ENCODE measurements around the gene ADK.
"Not testable (repeated sequence)": the region's sequence is repeated elsewhere in the genome, so short reads cannot be mapped to it uniquely, and the experiment has no call there.

Gene ADK

DNA sequence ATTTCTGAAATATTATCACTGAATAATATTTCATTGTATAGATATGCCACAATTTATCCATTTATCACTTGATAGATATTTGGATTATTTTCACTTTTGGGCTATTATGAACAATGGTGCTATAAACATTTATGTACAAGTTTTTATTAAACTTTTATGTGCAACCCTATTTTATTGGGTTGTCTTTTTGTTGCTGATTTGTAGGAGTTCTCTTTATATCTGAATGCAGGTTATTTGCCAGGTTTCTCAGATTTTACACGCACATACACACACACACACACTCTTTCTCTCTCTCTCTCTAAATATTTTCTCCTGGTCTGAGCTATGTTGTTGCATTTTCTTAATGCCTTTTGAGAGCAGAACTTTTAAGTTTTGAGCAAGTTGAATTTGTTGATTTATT lies 36.2 kb downstream of the ADK start:
- no peak for DNase-seq

DNA sequence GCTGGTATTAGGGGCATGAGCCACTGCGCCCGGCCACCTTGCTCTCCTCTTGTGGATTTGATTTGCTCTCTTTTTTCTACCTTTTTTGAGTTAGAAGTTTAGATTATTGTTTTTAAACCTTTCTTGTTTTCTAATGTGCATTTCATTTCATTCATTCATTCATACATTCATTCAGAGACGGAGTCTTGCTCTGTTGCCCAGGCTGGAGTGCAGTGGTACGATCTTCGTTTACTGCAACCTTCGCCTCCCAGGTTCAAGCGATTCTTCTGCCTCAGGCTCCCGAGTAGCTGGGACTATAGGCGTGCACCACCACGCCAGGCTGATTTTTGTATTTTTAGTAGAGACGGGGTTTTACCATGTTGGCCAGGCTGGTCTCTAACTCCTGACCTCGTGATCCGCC lies 37.6 kb downstream of the ADK start:
- not testable (repeated sequence) for DNase-seq

DNA sequence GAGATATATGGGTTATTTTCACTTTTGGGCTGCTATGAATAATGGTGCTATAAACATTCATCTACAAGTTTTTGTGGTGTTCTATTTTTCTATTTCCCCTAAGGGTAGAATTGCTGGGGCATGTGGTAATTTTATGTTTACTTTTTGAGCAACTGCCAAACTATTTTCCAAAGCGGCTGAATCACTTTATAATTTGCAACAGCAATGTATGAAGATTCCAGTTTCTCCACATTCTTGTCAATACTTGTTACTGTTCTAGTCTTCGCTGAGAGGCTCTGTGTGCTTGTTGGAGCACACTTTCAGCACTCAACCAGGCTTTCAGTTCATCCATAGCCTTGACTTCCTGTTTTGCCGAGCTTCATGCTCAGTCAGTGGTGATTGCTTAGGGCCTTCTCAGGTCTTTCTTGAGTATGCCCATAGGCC lies 39.0 kb downstream of the ADK start:
- DNase-seq, result no peak

DNA sequence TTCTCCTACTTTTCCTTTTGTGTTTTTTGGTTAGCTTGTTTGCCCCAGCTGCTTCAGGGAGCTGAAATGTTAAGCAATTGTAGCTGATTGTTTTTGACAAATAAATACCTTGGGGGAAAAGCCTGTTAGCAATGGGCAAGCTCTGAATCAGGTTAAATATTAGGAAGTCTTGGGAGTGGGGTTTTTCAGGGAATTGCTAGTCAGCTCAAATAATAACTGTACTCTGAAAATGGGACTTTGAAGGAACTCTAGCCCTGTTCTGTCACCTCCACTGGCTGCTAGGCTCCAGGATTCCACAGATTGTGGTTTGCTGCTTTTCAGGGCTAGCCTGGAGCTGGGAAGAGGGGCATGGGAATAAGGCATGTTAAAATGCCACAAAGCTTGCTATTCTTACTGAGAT lies 39.5 kb downstream of the ADK start:
- no peak for DNase-seq

DNA sequence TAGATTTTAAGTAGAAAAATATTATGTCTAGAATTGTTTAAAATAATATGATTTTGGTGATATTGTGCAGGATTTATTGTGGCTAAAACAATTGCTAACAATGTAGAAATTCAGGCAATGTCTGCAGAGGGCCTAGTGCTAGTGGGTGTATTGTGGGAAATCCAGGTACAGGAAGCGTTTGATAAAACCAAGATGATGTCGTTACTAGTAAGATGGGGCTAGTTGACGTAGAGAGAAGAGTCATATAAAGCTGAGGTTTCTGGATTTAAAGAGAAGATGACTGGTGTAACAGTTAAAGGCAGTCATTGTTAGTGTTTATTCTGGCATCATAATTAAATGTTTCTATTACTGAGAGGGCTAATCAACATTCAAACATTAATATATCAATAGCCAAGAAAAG lies 43.5 kb downstream of the ADK start:
- DNase-seq, result no peak

DNA sequence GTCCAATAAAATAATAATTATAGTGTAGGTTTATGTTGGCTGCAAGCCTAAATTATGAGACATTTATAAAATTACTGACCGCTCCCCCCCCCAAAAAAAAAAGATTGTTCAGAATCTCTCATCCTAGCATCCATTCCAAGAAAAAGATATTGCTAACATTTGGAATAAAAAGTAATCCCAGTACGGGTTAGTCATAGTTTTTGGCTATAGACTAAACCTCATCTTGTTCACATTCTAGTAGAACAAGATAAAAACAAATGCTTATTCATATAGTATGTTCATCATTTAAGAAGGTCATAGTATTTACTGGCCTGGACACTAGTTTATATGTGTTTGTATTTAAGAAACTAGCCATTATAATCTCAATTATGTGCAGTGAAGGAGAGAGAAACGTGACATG lies 44.0 kb downstream of the ADK start:
- DNase-seq, result no peak

DNA sequence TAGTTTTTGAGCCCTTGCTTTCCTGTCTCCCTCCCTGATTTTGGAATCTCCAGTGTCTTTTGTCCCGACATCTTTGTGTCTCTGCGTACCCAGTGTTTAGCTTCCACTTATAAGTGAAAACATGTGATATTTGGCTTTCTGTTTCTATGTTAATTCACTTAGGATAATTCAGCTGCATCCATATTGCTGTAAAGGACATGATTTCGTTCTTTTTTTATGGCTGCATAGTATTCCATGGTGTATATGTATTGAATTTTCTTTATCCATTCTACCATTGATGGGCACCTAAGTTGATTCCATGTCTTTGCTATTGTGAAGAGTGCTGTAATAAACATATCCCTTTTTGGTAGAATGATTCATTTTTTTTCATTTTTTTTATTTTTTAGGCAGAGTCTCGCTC lies 48.3 kb downstream of the ADK start:
- no peak for DNase-seq

DNA sequence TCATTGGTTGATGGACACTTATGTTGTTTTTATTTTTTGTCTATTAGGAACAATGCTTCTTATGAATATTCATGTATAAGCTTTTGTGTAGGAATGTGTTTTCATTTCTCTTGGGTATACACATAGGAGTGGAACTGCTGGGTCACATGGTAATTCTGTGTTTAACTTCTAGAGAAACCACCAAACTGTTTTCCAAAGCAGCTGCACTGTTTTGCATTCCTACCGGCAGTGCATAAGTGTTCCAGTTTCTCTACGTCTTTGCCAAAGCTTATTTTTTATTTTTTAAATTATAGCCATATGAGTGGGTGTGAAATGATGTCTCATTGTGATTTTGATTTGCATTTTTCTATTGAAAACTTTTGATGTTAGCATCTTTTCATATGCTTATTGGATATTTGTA lies 51.3 kb downstream of the ADK start:
- no peak for DNase-seq

DNA sequence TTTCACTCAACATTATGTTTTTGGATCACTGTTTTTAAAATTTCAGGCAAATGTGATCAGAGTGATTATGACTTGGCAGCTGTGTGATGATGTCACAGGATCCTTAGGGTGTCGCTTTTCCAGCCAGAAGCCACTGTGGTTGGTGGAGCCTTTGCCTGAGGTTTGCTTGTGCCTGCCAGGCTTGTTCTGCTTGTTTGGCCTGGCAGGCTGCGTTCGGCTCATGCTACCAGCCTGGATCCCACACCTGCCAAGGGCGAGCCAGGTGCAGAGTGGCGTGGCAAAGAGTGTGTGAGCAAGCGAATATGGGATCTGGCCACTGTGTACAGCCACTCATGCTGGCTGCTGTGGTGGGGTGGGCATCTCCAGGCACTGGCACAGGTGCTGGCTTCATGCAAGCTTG lies 55.7 kb downstream of the ADK start:
- DNase-seq, result peak; percentile 1

DNA sequence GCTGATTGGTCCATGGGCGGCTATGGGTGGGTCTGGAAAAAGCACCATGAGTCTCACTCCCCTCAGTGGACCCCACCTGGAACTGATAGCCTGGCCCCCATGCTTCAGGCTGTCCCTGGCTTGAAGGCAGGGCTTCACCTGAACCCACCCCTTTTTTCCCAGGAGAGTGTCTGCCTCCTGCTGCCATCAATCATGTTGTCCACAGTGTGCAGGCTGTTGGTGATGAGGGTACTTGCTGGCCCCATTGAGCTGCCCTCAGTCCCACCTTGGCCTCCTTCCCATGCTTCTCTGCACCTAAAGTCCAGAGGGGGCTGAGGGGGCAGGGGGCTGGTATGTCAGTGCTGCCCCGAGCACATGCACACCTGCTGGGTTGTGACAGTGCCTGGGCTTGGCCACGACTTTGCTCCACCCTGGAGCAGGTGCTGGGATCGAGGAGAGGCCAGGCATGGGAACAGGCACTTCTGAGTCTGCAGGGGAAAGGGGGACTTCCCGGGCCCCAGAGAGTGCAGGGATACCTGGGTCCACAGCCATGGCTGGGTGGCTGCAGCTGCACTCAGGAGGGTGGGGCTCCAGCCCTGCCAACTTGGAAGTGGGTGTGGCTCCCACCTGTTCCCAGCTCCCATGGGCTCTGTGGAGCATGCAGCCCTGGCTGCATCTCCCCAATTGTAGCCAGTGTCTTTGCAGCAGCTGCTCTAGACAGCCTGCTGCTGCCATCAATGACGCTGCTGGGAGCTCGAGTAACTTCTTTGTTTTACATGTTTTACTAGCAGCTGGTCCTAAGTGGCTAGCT lies 56.9 kb downstream of the ADK start:
- peak; percentile 96 for DNase-seq

DNA sequence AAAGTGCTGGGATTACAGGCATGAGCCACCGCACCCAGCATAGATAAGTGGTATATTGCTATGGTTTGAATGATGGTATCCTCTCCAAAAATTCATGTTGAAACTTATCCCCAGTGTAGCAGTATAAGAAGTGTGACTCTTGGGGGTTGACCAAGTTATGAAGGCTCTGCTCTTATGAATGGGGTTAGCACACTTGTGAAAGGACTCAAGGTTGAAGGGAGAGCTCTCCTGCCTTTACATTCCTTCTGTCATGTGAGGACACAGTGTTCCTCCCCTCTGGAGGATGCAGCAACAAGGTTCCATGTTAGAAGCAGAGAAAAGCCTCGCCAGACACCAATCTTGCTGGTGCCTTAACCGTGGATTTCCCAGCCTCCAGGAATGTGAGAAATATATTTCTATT lies 58.0 kb downstream of the ADK start:
- DNase-seq, result no peak

DNA sequence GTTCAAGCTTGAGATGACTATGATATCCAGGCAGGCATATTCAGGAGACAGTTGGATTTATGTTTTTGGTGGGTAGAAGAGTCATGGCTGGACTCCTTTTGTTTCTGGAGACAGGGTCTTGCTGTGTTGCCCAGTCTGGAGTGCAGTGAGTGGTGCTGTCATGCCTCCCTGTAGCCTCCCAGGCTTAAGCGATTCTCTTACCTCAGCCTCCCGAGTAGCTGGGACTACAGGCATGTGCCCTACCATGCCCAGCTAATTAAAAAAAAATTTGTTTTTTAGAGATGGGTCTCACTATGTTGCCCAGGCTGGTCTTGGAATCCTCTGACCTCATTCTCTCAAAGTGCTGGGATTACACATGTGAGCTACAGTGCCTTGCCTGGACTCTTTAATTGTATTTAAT lies 62.0 kb downstream of the ADK start:
- DNase-seq, result no peak

DNA sequence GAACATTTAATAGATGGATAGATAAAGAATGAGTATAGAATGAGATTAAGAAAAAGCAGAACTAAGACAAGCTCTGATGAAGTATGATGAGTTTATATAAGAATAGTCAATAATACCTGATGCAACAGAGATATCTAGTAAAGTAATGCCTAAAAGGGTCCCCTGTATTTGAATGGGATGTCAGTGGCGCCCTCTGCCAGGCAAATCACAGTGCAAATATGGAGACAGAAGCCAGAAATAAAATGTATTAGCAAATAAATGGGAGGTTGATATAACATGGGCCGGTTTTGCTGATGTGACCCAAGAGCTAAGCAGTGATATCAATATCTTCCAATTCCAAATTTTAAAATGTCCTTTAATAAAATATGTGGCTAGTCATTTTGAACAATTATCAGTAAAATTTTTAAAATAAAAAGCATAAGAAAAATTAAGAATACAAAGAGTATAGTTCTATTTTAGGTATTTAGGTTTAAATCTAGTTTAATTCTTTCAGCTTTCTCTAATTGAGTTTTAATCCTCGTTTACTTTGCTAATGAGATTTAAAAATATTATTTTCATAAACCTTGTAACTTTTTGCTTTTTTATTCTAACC lies 62.6 kb downstream of the ADK start:
- DNase-seq, result peak; percentile 23

DNA sequence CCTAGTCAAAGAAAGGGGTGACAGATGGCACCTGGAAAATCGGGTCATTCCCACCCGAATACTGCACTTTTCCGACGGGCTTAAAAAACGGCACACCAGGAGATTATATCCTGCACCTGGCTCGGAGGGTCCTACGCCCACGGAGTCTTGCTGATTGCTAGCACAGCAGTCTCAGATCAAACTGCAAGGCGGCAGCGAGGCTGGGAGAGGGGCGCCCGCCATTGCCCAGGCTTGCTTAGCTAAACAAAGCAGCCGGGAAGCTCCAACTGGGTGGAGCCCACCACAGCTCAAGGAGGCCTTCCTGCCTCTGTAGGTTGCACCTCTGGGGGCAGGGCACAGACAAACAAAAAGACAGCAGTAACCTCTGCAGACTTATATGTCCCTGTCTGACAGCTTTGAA lies 66.1 kb downstream of the ADK start:
- not testable (repeated sequence) for DNase-seq

DNA sequence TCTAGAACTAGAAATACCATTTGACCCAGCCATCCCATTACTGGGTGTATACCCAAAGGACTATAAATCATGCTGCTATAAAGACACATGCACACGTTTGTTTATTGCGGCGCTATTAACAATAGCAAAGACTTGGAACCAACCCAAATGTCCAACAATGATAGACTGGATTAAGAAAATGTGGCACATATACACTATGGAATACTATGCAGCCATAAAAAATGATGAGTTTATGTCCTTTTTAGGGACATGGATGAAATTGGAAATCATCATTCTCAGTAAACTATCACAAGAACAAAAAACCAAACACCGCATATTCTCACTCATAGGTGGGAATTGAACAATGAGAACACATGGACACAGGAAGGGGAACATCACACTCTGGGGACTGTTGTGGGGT lies 71.4 kb downstream of the ADK start:
- not testable (repeated sequence) for DNase-seq

DNA sequence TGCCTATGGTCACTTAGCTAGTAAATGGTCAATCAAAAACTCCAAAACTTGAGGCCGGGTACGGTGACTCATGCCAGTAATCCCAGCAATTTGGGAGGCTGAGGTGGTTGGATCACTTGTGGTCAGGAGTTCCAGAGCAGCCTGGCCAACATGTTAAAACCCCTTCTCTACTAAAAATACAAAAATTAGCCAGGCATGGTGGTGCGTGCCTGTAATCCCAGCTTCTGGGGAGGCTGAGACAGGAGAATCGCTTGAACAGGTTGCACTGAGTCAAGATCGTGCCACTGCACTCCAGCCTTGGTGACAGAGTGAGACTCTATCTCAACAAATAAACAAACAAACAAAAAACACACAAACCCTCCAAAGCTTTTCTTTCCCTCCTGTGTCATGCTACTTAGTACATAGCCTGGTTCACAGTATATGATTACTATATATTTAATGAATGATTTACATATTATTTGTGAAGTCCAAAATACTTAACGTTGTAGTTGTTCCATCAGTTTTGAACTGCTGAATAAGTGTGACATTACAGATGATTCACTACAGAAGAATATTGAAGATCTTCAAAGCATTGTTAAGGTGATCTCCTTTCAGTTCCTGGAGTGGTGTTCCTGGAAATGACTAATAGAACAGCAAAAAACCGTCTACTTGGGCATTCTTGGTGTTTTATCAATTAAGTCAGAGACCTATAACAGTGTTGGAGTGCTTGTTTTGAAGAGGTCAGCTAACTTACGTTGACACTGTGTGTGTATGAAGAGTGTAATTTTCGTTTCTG lies 72.9 kb downstream of the ADK start:
- DNase-seq, result no peak

DNA sequence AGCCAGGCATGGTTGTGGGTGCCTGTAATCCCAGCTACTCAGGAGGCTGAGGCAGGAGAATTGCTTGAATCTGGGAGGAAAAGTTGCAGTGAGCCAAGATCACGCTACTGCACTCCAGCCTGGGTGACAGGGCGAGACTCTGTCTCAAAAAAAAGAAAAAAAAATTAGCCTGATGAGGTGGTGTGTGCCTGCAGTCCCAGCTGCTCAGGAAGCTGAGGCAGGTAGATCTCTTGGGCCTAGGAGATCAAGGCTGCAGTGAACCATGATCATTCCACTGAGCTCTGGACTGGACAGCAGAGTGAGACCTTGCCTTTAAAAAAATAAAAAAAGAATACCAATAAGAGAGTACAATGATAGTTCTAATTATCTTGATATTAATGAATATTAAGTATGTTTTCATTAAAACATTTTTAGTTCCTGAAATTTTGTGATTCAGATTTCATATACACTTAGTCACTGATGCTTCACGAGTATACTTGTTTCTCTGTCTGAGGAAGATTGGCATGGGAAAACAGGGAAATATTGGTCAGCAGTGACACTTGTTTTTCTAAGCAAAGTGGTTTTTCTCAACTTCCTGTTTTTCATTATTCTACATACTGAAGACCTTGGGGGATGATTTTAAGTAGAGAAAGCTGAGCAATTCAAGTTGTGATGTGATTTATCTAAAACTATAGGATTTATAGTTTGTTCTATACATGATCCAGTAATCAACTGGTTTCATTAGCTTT lies 76.8 kb downstream of the ADK start:
- no peak for DNase-seq

DNA sequence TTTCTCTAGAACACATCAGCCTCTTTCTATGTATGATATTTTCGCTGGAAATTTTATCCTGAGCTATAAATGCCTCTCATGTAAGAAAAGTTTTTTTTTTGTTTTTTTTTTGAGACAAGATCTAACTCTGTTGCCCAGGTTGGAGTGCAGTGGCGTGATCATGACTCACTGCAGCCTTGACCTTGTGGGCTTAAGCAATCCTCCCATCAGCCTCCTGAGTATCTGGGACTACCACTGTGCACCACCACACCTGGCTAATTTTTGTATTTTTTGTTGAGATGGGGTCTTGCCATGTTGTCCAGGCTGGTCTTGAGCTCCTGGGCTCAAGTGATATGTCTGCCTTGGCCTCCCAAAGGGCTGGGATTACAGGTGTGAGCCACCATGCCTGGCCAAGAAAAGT lies 80.4 kb downstream of the ADK start:
- no peak for DNase-seq

DNA sequence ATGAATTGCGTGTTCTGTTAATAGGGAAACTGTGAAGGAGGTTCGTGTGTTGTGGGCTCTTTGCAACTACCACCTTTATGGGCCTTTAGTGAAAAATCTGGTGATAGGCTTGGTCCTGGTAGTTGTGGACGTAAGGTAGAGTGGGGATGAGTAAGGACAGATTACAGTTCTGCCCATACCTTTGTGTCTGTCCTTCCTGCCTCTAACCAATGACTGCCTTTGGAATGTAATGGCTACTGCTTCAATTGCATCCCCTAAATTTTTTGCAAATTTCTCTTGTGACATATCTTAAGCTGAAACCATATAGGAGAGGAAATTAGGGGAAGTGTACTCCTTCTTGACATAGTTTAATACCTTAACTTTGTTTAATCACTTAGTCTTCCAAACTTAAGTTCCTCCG lies 82.3 kb downstream of the ADK start:
- DNase-seq, result no peak

DNA sequence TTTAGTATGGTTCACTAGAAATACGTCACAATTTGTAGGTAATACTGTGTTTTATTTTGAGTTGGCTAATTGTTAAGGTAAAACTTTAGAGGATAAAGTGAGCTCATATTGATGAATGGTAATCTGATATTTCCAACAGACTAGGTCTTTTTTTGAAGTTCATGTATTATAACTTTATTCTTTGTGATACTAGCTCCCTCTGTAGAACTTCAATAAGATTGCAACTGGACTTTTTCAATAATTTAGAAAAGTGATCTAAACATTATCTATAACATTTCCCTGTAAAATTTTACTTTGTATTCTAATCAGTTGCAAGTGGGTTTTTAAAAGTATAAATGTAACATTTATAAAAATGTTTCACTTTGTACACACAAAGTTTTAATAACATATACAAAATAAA lies 83.5 kb downstream of the ADK start:
- DNase-seq, result no peak

DNA sequence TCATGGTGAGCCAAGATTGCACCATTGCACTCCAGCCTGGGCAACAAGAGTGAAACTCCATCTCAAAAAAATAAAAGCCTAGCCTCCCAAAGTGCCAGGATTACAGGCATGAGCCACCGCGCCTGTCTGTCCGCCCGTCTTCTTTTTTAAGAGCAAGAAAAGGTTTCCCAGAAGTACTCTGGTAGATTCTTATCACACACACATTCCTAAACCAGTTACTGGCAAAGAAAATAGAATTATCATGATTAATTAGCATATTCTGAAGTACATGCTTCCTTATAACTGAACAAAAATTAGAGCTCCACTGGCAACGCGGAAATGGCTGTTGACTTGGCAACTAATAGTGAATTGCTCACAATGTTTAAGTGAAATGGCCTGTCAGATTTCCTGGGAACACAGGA lies 87.0 kb downstream of the ADK start:
- DNase-seq, result no peak

DNA sequence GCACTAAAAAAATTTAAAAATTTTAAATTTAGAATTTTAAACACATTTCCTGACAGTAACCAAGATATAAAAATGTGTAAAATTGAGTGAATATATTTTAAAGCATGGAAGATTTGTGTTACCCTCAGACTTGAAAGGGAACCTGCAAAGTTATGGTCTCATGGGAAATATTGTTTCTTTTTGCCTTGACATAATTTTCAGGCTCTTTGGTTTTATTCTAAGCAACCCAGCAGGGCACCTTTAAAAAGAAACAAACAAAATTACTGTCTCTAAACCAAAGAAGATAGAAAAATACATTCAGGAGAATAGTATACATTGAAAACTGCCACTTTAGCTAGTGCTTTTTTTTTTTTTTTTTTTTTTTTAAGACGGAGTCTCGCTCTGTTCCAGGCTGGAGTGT lies 87.5 kb downstream of the ADK start:
- DNase-seq, result no peak

DNA sequence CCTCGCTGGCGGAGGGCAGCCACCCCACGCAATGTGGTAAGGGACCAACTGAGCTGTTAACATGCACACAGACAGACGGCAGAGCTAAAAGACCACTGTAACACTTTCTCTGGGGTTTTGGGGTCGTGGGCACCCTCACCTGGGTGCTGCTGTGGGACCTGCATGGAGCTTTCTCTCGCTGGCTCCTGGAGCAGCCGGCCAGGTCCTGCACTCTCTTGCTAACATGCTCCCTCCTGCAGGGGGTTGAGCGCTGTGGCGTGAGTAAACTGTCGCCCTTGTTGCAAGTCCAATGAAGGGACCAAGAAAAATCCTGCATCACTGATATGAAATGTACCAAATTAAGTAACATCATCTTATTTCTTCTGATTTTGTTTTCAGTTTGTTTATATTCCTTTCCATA lies 92.0 kb downstream of the ADK start:
- DNase-seq, result no peak

Data from NCI-H146 (cell line).